GM12864 (cell line): ENCODE results near the gene SLC22A7.

Source experiments
- DNase-seq: peaks from one replicate; pipeline ENCODE4 v3.0.0-alpha.2; 2011; ENCODE audit warnings: low read depth
- H3K4me3 ChIP-seq: 2 replicates; pipeline ENCODE4 v1.5.1; 2011; ENCODE audit warnings: mild to moderate bottlenecking, low read depth, low read length, control low read depth
- TF ChIP-seq, protein P1 (sequence below): IDR thresholded peaks from 2 replicates; pipeline ENCODE4 v1.5.1; 2011; ENCODE audit warnings: low read depth, mild to moderate bottlenecking, moderate library complexity, low read length, control low read depth, inconsistent platforms; ENCODE audit errors: missing control alignments

The SLC22A7 gene

DNA sequence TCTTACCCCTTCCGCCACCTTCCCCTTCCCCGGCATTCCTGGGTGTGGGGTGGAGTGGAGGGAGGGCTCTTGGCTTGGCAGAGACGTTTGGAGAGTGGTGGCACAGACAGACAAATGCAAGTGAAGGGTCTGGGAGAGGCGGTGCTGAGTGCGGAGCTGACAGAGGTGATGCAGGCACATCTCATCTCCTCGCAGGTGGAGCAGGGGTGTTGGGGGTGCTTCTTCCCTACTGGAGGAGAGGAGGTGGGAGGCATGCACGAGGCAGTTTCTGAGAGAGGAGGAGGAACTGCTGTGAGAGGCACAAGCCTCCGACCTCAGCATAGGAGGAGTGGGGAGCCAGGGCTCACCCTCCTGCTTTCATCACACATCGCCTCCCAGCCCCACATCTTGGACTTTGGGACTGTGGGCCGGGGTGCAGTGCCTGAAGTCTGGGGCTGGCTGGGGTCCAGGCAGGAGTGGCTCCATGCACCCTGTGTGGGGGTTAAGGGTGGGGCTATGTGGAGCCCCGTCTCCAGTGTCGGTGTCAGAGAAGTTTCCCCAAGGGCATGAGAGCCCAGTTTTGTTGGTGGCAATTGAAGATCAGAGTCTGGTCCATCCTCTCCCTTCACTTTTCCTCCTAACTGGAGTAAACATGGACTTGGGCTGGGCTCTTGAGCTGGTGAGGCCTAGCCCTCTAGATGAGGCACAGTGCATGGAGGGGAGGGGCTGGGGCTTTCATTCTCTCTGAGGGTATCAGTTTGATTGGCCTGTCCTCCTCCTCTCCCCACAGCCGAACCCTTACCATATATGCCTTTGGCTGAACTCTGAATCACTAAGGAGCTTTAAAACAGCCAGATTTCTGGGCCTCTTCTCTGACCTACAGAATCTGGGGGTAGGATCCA is 20.2 kb upstream of the SLC22A7 start:
- TF ChIP-seq, protein P1, sequence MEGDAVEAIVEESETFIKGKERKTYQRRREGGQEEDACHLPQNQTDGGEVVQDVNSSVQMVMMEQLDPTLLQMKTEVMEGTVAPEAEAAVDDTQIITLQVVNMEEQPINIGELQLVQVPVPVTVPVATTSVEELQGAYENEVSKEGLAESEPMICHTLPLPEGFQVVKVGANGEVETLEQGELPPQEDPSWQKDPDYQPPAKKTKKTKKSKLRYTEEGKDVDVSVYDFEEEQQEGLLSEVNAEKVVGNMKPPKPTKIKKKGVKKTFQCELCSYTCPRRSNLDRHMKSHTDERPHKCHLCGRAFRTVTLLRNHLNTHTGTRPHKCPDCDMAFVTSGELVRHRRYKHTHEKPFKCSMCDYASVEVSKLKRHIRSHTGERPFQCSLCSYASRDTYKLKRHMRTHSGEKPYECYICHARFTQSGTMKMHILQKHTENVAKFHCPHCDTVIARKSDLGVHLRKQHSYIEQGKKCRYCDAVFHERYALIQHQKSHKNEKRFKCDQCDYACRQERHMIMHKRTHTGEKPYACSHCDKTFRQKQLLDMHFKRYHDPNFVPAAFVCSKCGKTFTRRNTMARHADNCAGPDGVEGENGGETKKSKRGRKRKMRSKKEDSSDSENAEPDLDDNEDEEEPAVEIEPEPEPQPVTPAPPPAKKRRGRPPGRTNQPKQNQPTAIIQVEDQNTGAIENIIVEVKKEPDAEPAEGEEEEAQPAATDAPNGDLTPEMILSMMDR, result no peak
- DNase-seq, result no peak
- H3K4me3 ChIP-seq, result no peak overlapping the region

GRCh38 chr6:43278524-43279078 is 19.5 kb upstream of the SLC22A7 start:
- no peak for DNase-seq
- no peak overlapping the region for H3K4me3 ChIP-seq
- TF ChIP-seq, protein P1, result no peak

- no peak overlapping the region for H3K4me3 ChIP-seq
- DNase-seq, result no peak
- TF ChIP-seq, protein P1, result no peak
Observed at GRCh38 chr6:43280234-43280633, 17.8 kb upstream of the SLC22A7 start.

GRCh38 chr6:43282060-43282459 is 16.0 kb upstream of the SLC22A7 start:
- no peak overlapping the region for H3K4me3 ChIP-seq
- no peak for DNase-seq
- TF ChIP-seq, protein P1, result no peak

- TF ChIP-seq, protein P1, result no peak
- H3K4me3 ChIP-seq, result no peak overlapping the region
- no peak for DNase-seq
Observed at GRCh38 chr6:43282636-43283513, 15.2 kb upstream of the SLC22A7 start.

DNA sequence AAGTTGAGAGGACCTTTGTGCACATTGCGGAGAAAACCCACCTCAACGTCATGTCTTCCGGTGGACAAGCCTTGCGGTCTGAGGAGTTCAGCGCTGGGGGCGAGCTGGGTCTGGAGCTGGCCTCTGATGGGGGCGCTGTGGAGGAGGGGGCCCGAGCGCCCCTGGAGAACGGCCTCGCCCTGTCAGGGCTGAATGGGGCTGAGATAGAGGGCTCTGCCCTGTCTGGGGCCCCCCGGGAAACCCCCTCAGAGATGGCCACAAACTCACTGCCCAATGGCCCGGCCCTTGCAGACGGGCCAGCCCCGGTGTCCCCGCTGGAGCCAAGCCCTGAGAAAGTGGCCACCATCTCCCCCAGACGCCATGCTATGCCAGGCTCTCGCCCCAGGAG is 14.6 kb upstream of the SLC22A7 start:
- no peak for DNase-seq
- TF ChIP-seq, protein P1, result no peak
- H3K4me3 ChIP-seq, result no peak overlapping the region
